NCI-H446 (cell line): Measurements from ENCODE around the gene FOXK1.

Source experiments
- DNase-seq, 2 experiments: peaks; one replicate each; lab custom pipeline; 2025; lab: John Stamatoyannopoulos, UW

The FOXK1 gene

GRCh38 chr7:4699841-4700240 lies 17.7 kb downstream of the FOXK1 start:
- no peak for DNase-seq

DNA sequence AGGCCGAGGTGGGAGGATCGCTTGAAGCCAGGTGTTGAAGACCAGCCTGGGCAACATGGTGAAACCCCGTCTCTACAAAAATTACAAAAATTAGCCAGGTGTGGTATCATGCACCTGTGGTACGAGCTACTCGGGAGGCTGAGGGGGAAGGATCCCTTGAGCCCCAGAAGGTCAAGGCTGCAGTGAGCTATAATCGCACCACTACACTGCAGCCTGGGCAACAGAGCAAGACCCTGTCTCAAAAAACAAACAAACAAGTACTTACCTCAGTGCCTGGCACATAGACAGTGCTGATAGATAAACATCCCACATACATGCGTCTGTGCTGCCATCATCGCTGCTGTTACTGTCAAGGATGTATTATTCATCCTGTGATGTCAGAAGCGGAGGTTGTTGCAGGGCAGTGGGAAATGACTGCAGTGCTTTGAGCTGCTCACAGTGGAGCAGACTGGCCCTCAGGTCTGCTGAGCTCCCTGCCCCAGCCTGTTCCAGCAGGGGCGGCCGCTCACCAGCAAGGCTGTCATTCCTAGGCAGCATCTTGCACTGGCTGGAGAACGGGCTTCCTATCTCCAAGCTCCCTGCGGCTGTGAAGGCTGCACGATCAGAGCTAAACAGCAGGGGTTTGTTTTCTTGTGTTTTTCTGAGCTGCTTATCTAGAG lies 18.6 kb downstream of the FOXK1 start:
- no peak for DNase-seq

- DNase-seq, result no peak
Measured at GRCh38 chr7:4702961-4703512, 20.9 kb downstream of the FOXK1 start.

DNA sequence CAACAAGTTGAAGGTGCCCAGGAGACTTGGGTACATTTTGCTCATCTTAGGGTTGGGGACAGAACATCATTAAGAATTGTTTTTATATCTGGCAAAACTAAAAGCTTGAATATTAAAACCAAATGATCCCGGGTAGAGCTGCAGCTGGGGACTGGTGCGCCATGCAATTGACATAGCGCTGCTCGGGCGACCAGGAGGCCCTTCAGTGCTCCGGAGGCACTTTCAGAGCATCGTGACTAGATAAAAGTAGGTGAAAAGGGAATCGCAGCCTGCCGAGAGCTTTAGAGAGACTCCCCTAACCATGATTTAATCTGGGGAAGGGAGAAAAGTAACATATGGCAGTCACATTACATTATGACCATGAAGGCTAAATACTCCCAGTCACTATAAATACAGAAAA lies 21.4 kb downstream of the FOXK1 start:
- DNase-seq, result no peak

DNA sequence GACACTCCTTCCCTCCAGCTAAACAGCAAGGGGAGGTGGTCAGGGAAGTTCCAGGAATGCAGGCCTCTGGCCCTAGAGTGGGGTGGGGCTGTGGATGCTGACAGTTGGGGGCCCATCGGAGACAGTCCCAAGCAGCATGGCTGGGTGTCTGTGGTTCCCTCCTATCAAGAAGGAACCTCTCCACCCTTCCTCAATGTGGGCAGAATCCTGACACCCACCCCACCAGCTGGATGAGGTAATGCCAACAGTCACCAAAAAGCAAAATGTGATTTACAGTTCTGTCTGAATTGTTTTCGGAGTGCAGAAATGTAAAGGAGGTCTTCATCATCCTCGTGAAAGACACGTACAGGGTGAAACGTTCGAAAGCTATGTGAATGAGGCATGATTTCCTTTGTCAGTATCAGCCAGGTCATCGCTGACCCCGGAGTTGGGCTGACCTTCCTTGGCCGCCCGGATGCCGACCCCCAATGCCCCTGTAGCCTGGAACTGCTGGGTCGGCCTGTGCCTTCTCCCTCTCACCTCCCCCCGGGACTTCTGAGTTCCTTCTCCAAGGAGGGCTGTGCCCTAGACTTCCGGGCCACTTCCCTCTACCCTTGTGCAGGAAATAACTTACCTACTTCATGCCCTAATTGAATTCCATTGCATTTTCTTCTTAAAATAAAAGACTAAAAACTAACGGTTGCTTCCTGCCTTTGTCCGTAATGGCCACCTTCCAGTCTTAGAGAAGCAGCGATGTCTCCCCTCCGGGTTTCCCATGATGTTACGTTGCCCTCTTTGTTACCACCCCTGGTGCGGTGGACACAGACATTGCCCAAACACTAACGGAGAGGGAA lies 24.5 kb downstream of the FOXK1 start:
- no peak for DNase-seq

DNA sequence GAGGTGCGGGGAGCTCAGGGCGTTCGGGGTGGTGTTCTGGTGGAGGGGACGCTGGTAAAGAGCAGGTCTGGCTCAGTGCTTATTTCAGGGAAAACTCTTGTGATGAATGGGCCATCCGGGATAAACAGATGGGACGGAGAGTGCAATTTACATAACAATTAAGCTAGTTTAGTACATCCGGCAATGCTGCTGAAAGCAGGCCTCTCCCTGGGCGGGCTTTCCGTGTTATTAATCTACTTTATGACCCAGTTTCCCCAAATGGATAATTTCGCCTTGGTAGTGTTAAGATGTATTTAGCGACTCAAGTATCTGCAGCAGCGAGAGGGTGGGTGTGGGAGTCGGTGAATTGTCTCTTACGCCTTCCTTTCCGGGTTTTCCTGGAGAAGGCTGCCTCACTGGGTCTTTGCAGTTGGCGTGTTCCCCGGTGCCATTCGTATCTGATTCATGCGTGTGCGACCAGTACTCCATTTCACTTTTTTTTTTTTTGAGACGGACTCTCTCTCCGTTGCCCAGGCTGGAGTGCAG lies 25.2 kb downstream of the FOXK1 start:
- no peak for DNase-seq

GRCh38 chr7:4707980-4708411 lies 25.9 kb downstream of the FOXK1 start:
- no peak for DNase-seq

DNA sequence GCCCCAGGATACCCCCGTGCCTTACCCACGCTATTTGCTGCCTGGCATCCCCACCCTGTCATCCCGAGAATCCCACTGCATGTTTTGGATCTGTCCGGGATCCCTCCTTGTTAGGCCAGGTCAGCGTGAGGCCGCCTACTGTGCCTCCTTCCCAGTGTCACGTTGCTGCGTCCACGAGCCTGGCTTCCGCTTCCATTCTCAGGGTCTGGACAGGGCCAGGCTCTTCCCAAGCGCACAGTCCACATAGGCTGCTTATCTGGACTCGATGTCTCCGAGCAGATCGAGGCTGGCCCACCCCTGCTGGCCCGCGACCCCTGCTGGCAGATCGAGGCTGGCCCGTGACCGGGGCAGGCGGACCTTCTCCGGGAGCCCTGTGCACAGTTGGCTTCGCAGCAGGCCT lies 27.1 kb downstream of the FOXK1 start:
- no peak for DNase-seq

GRCh38 chr7:4711093-4711492 lies 29.0 kb downstream of the FOXK1 start:
- DNase-seq, result no peak

DNA sequence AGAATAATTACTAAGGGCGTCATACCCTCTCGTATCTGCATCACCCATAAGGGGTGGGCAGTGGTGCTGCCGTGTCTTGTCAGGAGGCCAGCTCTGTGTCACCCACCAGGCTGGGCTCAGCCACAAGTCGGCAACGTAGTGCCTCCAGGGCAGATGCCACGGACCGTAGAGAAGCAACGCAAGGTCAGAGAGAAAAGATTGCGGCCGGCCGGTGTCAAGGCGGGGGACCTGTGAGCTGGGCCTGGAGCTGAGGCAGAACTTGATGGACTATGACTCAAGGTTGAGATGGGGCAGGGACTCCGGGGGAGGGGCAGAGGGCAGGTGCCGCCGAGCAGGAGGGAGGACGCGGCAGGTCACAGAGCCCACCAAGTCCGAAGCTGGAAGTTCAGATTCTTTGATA lies 29.5 kb downstream of the FOXK1 start:
- DNase-seq, result no peak

DNA sequence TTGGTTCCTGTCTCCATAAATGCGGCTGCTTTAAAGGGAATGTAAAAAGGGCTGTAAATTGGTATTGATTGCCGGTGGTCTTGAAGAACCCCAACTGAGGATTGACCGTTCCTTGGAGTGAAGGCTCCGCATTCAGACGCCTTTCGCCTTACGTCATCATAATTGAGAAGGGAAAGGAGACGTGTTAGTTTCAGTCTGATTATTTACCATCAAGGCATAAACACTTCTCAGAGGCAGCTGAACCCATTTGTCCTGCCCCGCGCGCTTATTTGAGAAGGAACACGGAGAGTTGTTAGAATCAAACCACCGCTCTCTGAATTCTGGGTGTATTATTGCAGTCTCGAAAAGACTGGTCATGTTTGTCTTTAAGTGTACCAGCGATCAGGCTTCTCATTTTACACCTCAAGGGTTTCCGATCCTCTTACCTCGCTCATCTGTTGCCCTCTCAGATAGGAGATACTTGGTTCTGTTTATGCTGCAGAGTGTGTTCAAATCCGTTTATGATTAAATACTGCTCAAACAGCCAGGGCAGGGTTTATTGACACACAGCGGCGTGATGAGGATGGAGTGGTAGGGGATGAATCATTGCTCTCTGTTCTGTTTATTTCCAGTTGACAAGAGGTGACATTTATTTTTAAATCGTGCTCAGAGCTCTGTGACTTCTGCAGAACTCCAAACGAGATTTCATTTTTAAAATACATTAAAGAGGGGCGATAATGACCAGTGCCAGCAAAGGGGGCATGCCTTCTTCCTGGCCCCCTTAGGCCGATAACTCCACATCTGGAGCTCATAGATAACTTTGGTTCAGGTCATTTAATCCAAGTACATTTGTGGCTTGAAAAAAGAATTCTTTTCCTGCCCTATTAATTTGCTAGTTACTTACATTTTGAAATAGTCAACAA lies 30.4 kb downstream of the FOXK1 start:
- DNase-seq, result no peak

GRCh38 chr7:4713183-4713784 lies 31.2 kb downstream of the FOXK1 start:
- DNase-seq, result no peak

DNA sequence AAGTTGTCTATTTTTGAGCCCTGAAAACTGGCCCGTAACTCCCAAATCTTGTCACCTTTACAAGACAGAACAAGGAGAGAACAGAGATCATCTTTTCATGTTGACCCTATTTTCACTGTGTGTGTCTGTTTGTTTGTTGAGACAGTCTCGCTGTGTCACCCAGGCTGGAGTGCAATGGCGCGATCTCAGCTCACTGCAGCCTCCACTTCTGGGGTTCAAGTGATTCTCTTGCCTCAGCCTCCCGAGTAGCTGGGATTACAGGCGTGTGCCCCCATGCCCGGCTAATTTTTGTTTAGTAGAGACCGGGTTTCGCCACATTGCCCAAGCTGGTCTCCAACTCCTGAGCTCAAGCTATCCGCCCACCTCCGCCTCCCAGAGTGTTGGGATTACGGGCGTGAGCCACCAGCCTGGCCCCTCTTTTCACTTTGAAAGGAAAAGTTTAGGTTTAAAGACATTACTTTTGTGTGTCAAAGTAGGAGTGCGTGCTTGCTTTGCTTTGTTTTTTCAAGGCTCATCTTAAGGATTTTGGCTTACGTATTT lies 32.1 kb downstream of the FOXK1 start:
- DNase-seq, result no peak

GRCh38 chr7:4714767-4715409 lies 32.8 kb downstream of the FOXK1 start:
- no peak for DNase-seq

GRCh38 chr7:4715410-4715776 lies 33.3 kb downstream of the FOXK1 start:
- DNase-seq, result peak in 1 of 2 experiments; percentile 15

GRCh38 chr7:4716946-4717795 lies 35.1 kb downstream of the FOXK1 start:
- DNase-seq, result no peak

DNA sequence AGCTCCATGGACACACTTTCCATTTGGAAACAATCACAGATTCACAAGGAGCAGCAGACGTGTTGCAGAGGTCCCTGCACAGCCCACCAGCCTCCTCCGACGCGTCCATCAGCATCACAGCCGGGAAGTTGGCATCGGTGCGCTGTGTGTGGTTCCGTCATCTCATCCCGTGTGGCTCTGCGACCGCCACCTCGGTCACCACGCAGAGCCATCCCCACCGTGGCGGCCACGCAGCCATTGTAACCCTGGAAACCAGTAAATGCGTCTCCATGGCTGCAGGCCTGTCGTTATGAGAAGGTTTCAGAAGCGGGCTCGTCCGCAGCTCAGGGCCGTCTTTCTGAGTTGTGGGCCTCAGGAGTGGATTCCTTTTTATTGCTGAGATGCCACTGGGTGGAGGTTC lies 36.0 kb downstream of the FOXK1 start:
- DNase-seq, result no peak

GRCh38 chr7:4720225-4720624 lies 38.1 kb downstream of the FOXK1 start:
- DNase-seq, result no peak

DNA sequence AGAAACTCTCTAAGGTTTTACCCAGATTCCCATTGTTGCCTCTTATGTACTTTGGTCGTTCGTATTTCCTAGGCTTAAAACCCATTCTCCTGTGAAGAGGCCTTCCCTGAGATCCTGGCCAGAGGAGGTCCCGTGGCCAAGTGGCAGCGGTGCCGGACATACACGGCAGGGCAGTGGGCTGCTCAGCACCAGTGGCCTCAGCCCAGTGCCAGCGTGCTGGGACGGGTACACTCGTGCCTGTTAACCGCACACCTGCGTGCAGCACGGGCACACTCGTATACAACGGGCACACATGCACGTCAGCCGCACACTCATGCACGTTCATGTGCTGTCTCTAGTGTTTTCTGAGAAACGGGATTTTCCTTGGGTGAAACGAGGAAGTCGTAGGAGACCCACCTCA lies 40.2 kb downstream of the FOXK1 start:
- DNase-seq, result no peak
